Stimulated activated effector memory CD8-positive, alpha-beta T cell treated with anti-CD3 and anti-CD28 coated beads, Interleukin-12 subunit alpha, Interleukin-12 subunit beta, amount 100 ng/mL, for 72 hours (primary cell): ENCODE measurements around the gene EZH2.
A peak's percentile ranks its signal among the peaks of the same experiment; 100 is the strongest.

Source experiments
- ATAC-seq: fragments of 150-1000 bp; cut with Tn5 transposase; 2 replicates; pipeline ENCODE4 v1.10.0; 2021
- DNase-seq, 2 donors: peaks; one replicate each; pipeline ENCODE4 v3.0.0; 2021 to 2022; ENCODE audit warnings: low spot score in 2 of 2
- H3K27ac Mint-ChIP-seq: one replicate; pipeline ENCODE4 v1.8.0; 2022; ENCODE audit warnings: mild to moderate bottlenecking, mixed read lengths
- H3K36me3 Mint-ChIP-seq: one replicate; pipeline ENCODE4 v1.8.0; 2022; ENCODE audit warnings: mild to moderate bottlenecking, mixed read lengths
- H3K4me1 Mint-ChIP-seq: one replicate; pipeline ENCODE4 v1.8.0; 2022; ENCODE audit warnings: mixed read lengths
- H3K4me3 Mint-ChIP-seq: one replicate; pipeline ENCODE4 v1.8.0; 2022; ENCODE audit warnings: mild to moderate bottlenecking, mixed read lengths
- H3K9me3 Mint-ChIP-seq: one replicate; pipeline ENCODE4 v1.8.0; 2022; ENCODE audit warnings: mixed read lengths

EZH2 gene

GRCh38 chr7:148850564-148850963 lies 33.5 kb downstream of the EZH2 start:
- H3K4me1 Mint-ChIP-seq: peaks cover 31% of the 10 kb centered on the region
- H3K36me3 Mint-ChIP-seq: peaks cover 11% of the 10 kb centered on the region
- no peak for DNase-seq
- no peaks in the 10 kb centered on the region for H3K9me3 Mint-ChIP-seq
- H3K27ac Mint-ChIP-seq: no peak overlapping the region
- ATAC-seq: no peak
- H3K4me3 Mint-ChIP-seq: no peak overlapping the region

DNA sequence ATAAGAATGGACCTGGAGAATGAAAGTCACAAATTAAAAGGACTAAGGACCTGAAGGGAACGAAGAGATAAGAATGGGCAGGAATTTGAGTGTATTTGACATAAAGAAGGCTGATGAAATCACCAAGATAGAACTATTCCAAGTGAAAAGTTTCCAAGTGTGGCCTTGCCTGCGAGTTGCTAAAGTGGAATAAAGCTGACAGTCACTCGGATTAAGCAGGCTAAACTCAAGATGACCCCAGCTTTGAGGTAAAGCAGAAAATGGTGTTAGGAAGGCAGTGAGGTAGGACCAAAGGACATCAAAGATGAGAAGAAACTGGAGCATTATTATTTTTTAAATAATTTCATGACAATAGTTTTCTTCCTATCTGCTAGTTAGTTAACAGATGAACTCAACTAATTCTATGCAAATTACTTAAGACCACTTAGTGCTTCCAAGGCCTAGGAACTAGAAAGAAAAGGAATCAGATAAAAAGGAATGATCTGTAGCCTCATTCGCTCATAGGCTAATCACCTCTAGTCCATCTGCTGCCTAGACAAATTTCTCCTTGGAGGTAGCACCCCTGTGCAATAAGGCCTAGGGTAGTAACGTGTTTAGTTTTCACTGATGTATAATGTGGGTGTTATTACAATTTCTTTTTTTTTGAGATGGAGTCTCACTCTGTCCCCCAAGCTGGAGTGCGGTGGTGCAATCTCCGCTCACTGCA lies 34.5 kb downstream of the EZH2 start:
- Mint-ChIP-seq H3K9me3 (no peaks in the 10 kb centered on the region), H3K4me3 (no peak overlapping the region), H3K36me3 (peaks cover 21% of the 10 kb centered on the region), H3K27ac (no peak overlapping the region), H3K4me1 (peaks cover 31% of the 10 kb centered on the region)
- ATAC-seq (no peak), DNase-seq (no peak)

DNA sequence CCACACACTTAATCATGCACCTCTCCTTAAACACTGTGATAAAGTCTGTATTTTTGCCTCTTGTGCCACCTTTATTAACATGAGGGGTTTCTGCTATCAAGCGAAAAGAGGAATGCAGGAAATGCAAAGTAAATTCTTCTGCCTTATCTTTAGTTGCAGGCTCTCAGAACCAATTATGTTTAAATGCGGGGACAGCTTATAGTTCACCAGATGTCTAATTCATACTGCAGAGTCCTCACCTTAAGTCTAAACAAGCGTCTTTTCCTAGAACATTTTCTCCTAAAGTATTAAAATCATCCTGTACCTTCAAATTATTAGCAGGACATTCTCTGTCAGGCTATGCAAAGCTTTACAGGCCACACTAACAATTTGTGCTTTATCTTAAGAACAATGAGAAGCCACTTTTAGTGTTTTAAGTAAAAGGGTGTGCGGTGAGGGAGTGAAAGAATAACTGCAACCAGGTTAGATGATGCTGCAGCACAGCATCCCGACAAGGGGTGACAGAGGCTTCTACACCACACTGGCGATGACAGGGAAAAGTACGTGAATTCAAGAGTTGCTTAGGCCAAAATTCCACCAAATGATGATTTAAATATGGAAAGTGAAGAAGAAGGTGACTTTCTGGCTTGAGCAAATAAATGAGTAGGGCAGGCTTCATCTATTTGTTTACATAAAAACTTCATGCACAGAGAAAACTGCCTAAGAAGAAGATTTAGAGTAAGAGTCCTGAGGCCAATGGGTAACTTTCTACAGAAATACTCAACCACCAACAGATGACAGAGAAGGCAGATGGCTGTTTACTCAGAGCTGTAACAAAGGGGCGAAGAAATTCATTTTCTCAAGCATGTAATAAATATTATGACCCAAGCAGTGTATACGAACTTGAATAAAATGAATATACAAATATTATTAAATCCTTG lies 36.0 kb downstream of the EZH2 start:
- H3K27ac Mint-ChIP-seq: no peak overlapping the region
- H3K9me3 Mint-ChIP-seq: no peaks in the 10 kb centered on the region
- peaks cover 31% of the 10 kb centered on the region for H3K4me1 Mint-ChIP-seq
- ATAC-seq (no peak), DNase-seq (no peak)
- no peak overlapping the region for H3K4me3 Mint-ChIP-seq
- peaks cover 35% of the 10 kb centered on the region for H3K36me3 Mint-ChIP-seq

GRCh38 chr7:148838905-148839304 lies 45.2 kb downstream of the EZH2 start:
- ATAC-seq (no peak), DNase-seq (no peak)
- Mint-ChIP-seq H3K9me3 (no peaks in the 10 kb centered on the region), H3K27ac (peak overlapping the region; percentile 4), H3K4me1 (peaks cover 14% of the 10 kb centered on the region), H3K4me3 (no peak overlapping the region), H3K36me3 (peaks cover 79% of the 10 kb centered on the region)

GRCh38 chr7:148835854-148836253 lies 48.2 kb downstream of the EZH2 start:
- Mint-ChIP-seq H3K4me1 (peaks cover 14% of the 10 kb centered on the region), H3K36me3 (peaks cover 92% of the 10 kb centered on the region), H3K27ac (no peak overlapping the region), H3K4me3 (no peak overlapping the region), H3K9me3 (no peaks in the 10 kb centered on the region)
- DNase-seq (no peak), ATAC-seq (no peak)

- ATAC-seq: no peak
- peaks cover 14% of the 10 kb centered on the region for H3K4me1 Mint-ChIP-seq
- DNase-seq: no peak
- H3K27ac Mint-ChIP-seq: no peak overlapping the region
- no peak overlapping the region for H3K4me3 Mint-ChIP-seq
- peaks cover 98% of the 10 kb centered on the region for H3K36me3 Mint-ChIP-seq
- H3K9me3 Mint-ChIP-seq: no peaks in the 10 kb centered on the region
Observed at GRCh38 chr7:148834605-148835004, 49.5 kb downstream of the EZH2 start.

GRCh38 chr7:148831782-148832181 lies 52.3 kb downstream of the EZH2 start:
- Mint-ChIP-seq H3K9me3 (no peaks in the 10 kb centered on the region), H3K4me1 (no peaks in the 10 kb centered on the region), H3K4me3 (no peak overlapping the region), H3K36me3 (peaks cover 96% of the 10 kb centered on the region), H3K27ac (no peak overlapping the region)
- ATAC-seq: no peak
- no peak for DNase-seq

GRCh38 chr7:148830897-148831692 lies 53.0 kb downstream of the EZH2 start:
- Mint-ChIP-seq H3K4me3 (no peak overlapping the region), H3K4me1 (no peaks in the 10 kb centered on the region), H3K9me3 (no peaks in the 10 kb centered on the region), H3K36me3 (peaks cover 96% of the 10 kb centered on the region), H3K27ac (no peak overlapping the region)
- ATAC-seq (no peak), DNase-seq (no peak)

DNA sequence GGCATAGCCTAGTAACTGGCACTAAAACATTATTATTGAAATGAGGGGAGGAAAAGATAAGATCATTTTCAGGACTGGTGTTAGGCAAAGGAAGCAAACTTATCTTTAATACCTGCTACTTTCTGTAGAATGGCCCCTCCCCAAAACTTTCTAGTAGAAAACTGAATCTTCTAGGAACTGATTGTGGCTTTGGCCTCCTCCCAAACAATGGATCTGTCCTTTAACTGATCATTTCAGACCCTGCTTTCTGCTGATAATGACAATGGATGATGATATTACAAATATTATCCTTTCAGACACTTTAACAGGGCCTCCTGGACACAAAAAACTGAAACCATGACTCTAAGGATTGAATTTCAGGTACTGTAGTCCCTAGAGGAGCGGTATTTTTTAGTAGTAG lies 55.1 kb downstream of the EZH2 start:
- H3K9me3 Mint-ChIP-seq: no peaks in the 10 kb centered on the region
- H3K36me3 Mint-ChIP-seq: peaks cover 96% of the 10 kb centered on the region
- no peaks in the 10 kb centered on the region for H3K4me1 Mint-ChIP-seq
- H3K4me3 Mint-ChIP-seq: no peak overlapping the region
- ATAC-seq (no peak), DNase-seq (no peak)
- no peak overlapping the region for H3K27ac Mint-ChIP-seq

DNA sequence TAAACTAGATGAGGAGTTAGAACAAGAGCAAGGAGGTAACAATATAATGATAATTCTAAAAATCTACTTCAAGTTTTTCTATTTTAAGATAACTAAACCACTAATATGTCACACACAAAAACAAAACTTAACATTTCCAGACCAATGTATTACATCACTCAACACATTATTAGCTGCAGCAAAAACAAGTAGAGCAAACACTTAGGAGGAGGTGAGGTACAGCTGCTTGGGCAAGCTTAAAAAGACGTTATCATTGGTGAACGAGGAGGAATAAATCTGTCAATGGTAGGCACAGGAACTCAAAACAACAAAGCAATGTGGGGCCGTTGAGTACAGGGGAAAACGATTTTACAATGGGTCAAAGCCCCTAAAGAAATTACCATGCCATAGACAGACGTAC lies 58.8 kb downstream of the EZH2 start:
- DNase-seq (no peak), ATAC-seq (no peak)
- H3K4me3 Mint-ChIP-seq: no peak overlapping the region
- no peaks in the 10 kb centered on the region for H3K9me3 Mint-ChIP-seq
- H3K27ac Mint-ChIP-seq: no peak overlapping the region
- H3K4me1 Mint-ChIP-seq: no peaks in the 10 kb centered on the region
- peaks cover 85% of the 10 kb centered on the region for H3K36me3 Mint-ChIP-seq

GRCh38 chr7:148824864-148825263 lies 59.2 kb downstream of the EZH2 start:
- H3K4me1 Mint-ChIP-seq: no peaks in the 10 kb centered on the region
- H3K4me3 Mint-ChIP-seq: no peak overlapping the region
- DNase-seq (no peak), ATAC-seq (no peak)
- no peak overlapping the region for H3K27ac Mint-ChIP-seq
- no peaks in the 10 kb centered on the region for H3K9me3 Mint-ChIP-seq
- peaks cover 85% of the 10 kb centered on the region for H3K36me3 Mint-ChIP-seq

DNA sequence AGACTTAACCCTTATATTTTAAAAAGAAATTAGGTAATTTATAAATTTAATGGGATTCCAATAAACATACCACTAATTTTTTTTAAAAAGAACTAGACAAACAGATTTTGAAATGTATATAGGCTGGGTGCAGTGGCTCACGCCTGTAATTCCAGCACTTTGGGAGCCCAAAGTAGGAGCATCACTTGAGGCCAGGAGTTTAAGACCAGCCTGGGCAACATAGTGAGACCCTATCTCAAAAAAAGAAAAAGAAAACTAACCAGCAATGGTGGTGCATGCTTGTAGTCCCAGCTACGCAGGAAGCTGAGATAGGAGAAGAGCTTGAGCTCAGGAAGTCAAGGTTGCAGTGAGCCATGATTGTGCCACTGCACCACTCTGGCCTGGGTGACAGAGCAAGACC lies 62.7 kb downstream of the EZH2 start:
- peaks cover 86% of the 10 kb centered on the region for H3K36me3 Mint-ChIP-seq

GRCh38 chr7:148819697-148820360 lies 64.3 kb downstream of the EZH2 start:
- no peak for DNase-seq
- H3K9me3 Mint-ChIP-seq: no peaks in the 10 kb centered on the region
- H3K36me3 Mint-ChIP-seq: peaks cover 86% of the 10 kb centered on the region
- H3K27ac Mint-ChIP-seq: no peak overlapping the region
- H3K4me1 Mint-ChIP-seq: no peaks in the 10 kb centered on the region
- ATAC-seq: no peak
- H3K4me3 Mint-ChIP-seq: no peak overlapping the region

More for the DNA sequence above, 62.7 kb downstream of the EZH2 start:
- Mint-ChIP-seq H3K9me3 (no peaks in the 10 kb centered on the region), H3K4me1 (no peaks in the 10 kb centered on the region), H3K27ac (no peak overlapping the region), H3K4me3 (no peak overlapping the region)
- DNase-seq: no peak
- ATAC-seq: no peak

- H3K27ac Mint-ChIP-seq: no peak overlapping the region
- ATAC-seq (no peak), DNase-seq (no peak)
- H3K9me3 Mint-ChIP-seq: no peaks in the 10 kb centered on the region
- no peak overlapping the region for H3K4me3 Mint-ChIP-seq
- peaks cover 97% of the 10 kb centered on the region for H3K36me3 Mint-ChIP-seq
- no peaks in the 10 kb centered on the region for H3K4me1 Mint-ChIP-seq
Observed at GRCh38 chr7:148815612-148816011, 68.5 kb downstream of the EZH2 start.
